OCI-LY3 (cell line): ENCODE measurements around the gene ROPN1L.

Source experiments
- H2AFZ ChIP-seq: fragments of 200-600, 300-600 bp; shearing (Covaris generic); 2 replicates; pipeline ENCODE4 v1.6.0; 2014; ENCODE audit warnings: antibody characterized with exemption, low read depth, low read length
- H3K27ac ChIP-seq: fragments of 200-600, 300-600 bp; sonication (generic); 2 replicates; pipeline ENCODE4 v1.5.1; 2014; ENCODE audit warnings: mild to moderate bottlenecking, low read length, moderate library complexity, mixed read lengths
- H3K27me3 ChIP-seq: fragments of 200-600, 300-600 bp; sonication (generic); 2 replicates; pipeline ENCODE4 v1.6.1; 2014; ENCODE audit warnings: low read depth, low read length, mixed read lengths
- H3K36me3 ChIP-seq: fragments of 200-600, 300-600 bp; sonication (generic); replicated peaks from 2 replicates; pipeline ENCODE3; 2014; ENCODE audit warnings: low read depth, low read length, mixed read lengths
- H3K4me1 ChIP-seq: fragments of 300-600, 200-600 bp; sonication (generic); 2 replicates; pipeline ENCODE4 v1.6.1; 2014; ENCODE audit warnings: low read length, mixed read lengths
- H3K4me2 ChIP-seq: fragments of 200-600, 300-600 bp; sonication (generic); 2 replicates; pipeline ENCODE4 v1.6.1; 2014; ENCODE audit warnings: low read length, mixed read lengths
- H3K4me3 ChIP-seq: fragments of 300-600, 200-600 bp; sonication (generic); 2 replicates; pipeline ENCODE4 v1.5.1; 2014; ENCODE audit warnings: antibody characterized with exemption, mild to moderate bottlenecking, low read length, moderate library complexity
- H3K79me2 ChIP-seq: fragments of 300-600, 200-600 bp; shearing (Covaris generic); 2 replicates; pipeline ENCODE4 v1.6.1; 2014; ENCODE audit warnings: mild to moderate bottlenecking, low read length, mixed read lengths
- H3K9ac ChIP-seq: fragments of 300-600, 200-600 bp; shearing (Covaris generic); 2 replicates; pipeline ENCODE4 v1.6.0; 2014; ENCODE audit warnings: mild to moderate bottlenecking, low read length, moderate library complexity
- H3K9me3 ChIP-seq: fragments of 200-600, 300-600 bp; shearing (Covaris generic); 2 replicates; pipeline ENCODE4 v1.6.1; 2014; ENCODE audit warnings: low read length, mixed read lengths; ENCODE audit not compliant: insufficient read depth
- H4K20me1 ChIP-seq: fragments of 200-600, 300-600 bp; sonication (generic); 2 replicates; pipeline ENCODE4 v1.6.1; 2016; ENCODE audit warnings: low read length, mixed read lengths; ENCODE audit not compliant: insufficient read depth
- CTCF ChIP-seq: fragments of 200-600, 300-600 bp; sonication (generic); IDR thresholded peaks from 2 replicates; pipeline ENCODE4 v1.5.1; 2014; ENCODE audit warnings: antibody characterized with exemption, low read length, low read depth
- EZH2phosphoT487 ChIP-seq: fragments of 200-600 bp; shearing (Covaris generic); IDR thresholded peaks from 2 replicates; pipeline ENCODE4 v1.6.1; 2018; ENCODE audit warnings: antibody characterized with exemption, mixed run types, low read depth

Gene ROPN1L

DNA sequence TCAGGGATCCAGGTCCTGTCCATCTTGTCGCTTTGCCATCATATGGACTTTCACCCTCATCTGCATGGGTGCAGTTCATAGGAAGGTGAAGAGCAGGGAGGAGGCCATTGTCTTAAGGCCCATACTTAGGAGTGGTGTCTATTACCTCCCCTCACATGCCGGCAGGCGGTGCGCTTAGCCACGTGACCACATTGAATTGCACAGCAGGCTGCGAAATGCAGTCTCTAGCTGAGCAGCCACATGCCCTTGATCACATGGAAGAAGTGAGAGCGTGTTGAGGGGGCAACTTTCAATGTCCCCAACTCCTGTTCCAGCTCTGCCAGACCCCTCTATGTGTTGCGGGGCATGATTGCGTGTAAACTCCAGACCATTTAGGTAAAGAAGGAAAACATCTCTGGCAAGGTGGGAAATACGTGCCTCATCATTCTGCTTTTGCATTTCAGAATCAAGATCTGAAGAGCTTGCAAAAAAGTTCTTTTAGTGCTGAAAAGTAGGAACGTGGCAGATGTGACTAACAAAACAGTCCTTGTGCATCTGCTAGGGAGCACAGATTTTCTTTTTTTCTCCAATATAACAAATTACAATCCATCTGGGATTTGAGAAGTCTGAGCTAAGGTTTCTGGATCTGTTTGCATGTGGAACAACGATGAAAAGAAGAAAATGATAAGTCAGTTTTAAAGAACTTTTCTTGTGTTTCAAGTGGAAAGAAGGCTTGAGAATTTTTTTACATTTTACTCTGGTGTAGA is 34.4 kb downstream of the ROPN1L start:
- Histone ChIP-seq H3K4me1 (no peaks in the 10 kb centered on the region), H4K20me1 (no peaks in the 10 kb centered on the region), H3K9me3 (no peaks in the 10 kb centered on the region), H3K4me2 (no peak overlapping the region), H3K36me3 (no peaks in the 10 kb centered on the region), H3K9ac (no peak overlapping the region), H3K79me2 (no peaks in the 10 kb centered on the region), H3K27ac (no peak overlapping the region), H3K4me3 (no peak overlapping the region), H2AFZ (no peak overlapping the region), H3K27me3 (peaks cover 5% of the 10 kb centered on the region; the same call in 1 of the 2 replicates)
- no peak for TF ChIP-seq EZH2phosphoT487
- TF ChIP-seq CTCF: no peak

DNA sequence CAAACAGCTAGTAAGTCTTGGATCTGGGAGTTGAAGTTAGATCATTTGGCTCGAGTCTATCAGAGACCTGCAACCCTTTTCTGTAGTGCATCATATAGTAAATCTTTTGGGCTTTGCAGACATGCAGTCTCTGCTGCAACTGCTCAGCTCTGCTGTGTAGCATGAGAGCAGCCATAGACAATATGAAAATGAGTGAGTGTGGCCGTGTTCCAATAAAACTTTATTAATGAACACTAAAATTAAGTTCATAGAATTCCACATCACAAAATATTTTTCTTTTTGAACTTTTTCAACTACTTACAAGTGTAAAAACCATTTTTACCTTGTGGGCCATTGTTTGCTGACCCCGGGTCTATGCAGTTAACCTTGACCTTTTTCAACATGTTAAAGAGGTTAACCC is 35.2 kb downstream of the ROPN1L start:
- no peak overlapping the region for H3K4me3 ChIP-seq
- H2AFZ ChIP-seq: no peak overlapping the region
- no peaks in the 10 kb centered on the region for H3K4me1 ChIP-seq
- H3K27ac ChIP-seq: no peak overlapping the region
- TF ChIP-seq CTCF: no peak
- no peak for TF ChIP-seq EZH2phosphoT487
- no peak overlapping the region for H3K4me2 ChIP-seq
- peaks cover 9% of the 10 kb centered on the region for H3K27me3 ChIP-seq
- H3K9ac ChIP-seq: no peak overlapping the region
- H4K20me1 ChIP-seq: no peaks in the 10 kb centered on the region
- H3K79me2 ChIP-seq: no peaks in the 10 kb centered on the region
- no peaks in the 10 kb centered on the region for H3K36me3 ChIP-seq
- no peaks in the 10 kb centered on the region for H3K9me3 ChIP-seq

DNA sequence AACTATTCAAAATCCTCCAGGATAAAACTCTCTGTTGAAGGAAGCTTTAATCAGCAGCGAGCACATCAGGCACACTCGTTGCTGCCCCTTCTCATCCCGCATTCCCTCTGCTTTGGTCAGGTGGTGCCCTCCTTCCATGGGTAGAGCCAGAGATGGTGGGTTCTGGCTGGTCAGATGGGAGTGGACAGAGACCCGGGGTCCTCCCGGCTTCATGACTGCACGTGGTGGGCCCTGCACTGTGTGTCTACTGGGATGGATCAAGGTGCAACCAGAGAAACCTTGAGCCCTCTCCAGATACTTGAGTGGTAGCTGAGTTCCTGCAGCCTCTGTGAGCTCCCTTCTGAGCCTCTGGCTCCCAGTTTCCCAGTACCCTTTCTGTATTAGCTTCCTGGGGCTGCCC is 36.3 kb downstream of the ROPN1L start:
- no peaks in the 10 kb centered on the region for H3K79me2 ChIP-seq
- H4K20me1 ChIP-seq: no peaks in the 10 kb centered on the region
- no peak overlapping the region for H3K27ac ChIP-seq
- no peaks in the 10 kb centered on the region for H3K4me1 ChIP-seq
- H3K36me3 ChIP-seq: no peaks in the 10 kb centered on the region
- no peak for TF ChIP-seq EZH2phosphoT487
- no peak for TF ChIP-seq CTCF
- peaks cover 9% of the 10 kb centered on the region for H3K27me3 ChIP-seq
- no peak overlapping the region for H3K4me3 ChIP-seq
- no peak overlapping the region for H3K9ac ChIP-seq
- H3K9me3 ChIP-seq: no peaks in the 10 kb centered on the region
- H2AFZ ChIP-seq: no peak overlapping the region
- no peak overlapping the region for H3K4me2 ChIP-seq

- no peak overlapping the region for H3K4me3 ChIP-seq
- H3K36me3 ChIP-seq: no peaks in the 10 kb centered on the region
- H3K4me1 ChIP-seq: no peaks in the 10 kb centered on the region
- H3K9me3 ChIP-seq: no peaks in the 10 kb centered on the region
- H3K9ac ChIP-seq: no peak overlapping the region
- peaks cover 9% of the 10 kb centered on the region; the same call in 1 of the 2 replicates for H3K27me3 ChIP-seq
- H3K27ac ChIP-seq: no peak overlapping the region
- no peak overlapping the region for H3K4me2 ChIP-seq
- H2AFZ ChIP-seq: no peak overlapping the region
- no peaks in the 10 kb centered on the region for H4K20me1 ChIP-seq
- no peaks in the 10 kb centered on the region for H3K79me2 ChIP-seq
- TF ChIP-seq EZH2phosphoT487 (no peak), CTCF (no peak)
These were observed 36.8 kb downstream of the ROPN1L start for GRCh38 chr5:10478436-10478835.
